HG03135 (cell line): Measurements from ENCODE around the gene CAT.
"Not testable (repeated sequence)": the region's sequence is repeated elsewhere in the genome, so short reads cannot be mapped to it uniquely, and the experiment has no call there.

ENCODE experiments used
- ATAC-seq: cut with Tn5 transposase; IDR thresholded peaks from one replicate; pipeline ENCODE4 v1.9.1; 2021; ENCODE audit warnings: mild to moderate bottlenecking, moderate library complexity; ENCODE audit not compliant: unreplicated experiment

Gene CAT

GRCh38 chr11:34424826-34425225, 13.9 kb upstream of the CAT start:
- ATAC-seq, result not testable (repeated sequence)

GRCh38 chr11:34425360-34425759, 13.4 kb upstream of the CAT start:
- no peak for ATAC-seq

- ATAC-seq, result no peak
These were observed 12.9 kb upstream of the CAT start for GRCh38 chr11:34425867-34426266.

GRCh38 chr11:34426766-34427185, 12.0 kb upstream of the CAT start:
- ATAC-seq, result no peak

- ATAC-seq, result no peak
These were observed 11.4 kb upstream of the CAT start for GRCh38 chr11:34427186-34427805.

- ATAC-seq, result no peak
These were observed 6.8 kb upstream of the CAT start for GRCh38 chr11:34431979-34432378.

GRCh38 chr11:34432822-34433221, 5.9 kb upstream of the CAT start:
- no peak for ATAC-seq

- no peak for ATAC-seq
These were observed 4.8 kb upstream of the CAT start for GRCh38 chr11:34433899-34434298.

- ATAC-seq, result no peak
These were observed 1.3 kb upstream of the CAT start for GRCh38 chr11:34437224-34438125.

- ATAC-seq, result no peak
These were observed 970 bp downstream of the CAT start for GRCh38 chr11:34439610-34440198.

- no peak for ATAC-seq
These were observed 3.1 kb downstream of the CAT start for GRCh38 chr11:34441814-34442213.

- ATAC-seq, result no peak
These were observed 4.4 kb downstream of the CAT start for GRCh38 chr11:34443136-34443535.

- ATAC-seq, result no peak
These were observed 5.7 kb downstream of the CAT start for GRCh38 chr11:34444428-34444827.

GRCh38 chr11:34445956-34446355, 7.2 kb downstream of the CAT start:
- no peak for ATAC-seq

GRCh38 chr11:34446386-34446785, 7.7 kb downstream of the CAT start:
- ATAC-seq, result no peak

GRCh38 chr11:34447044-34447443, 8.3 kb downstream of the CAT start:
- ATAC-seq, result no peak

- no peak for ATAC-seq
These were observed 9.7 kb downstream of the CAT start for GRCh38 chr11:34448223-34448994.

- ATAC-seq, result peak; percentile 63
These were observed 10.3 kb downstream of the CAT start for GRCh38 chr11:34449013-34449412.

- ATAC-seq, result no peak
These were observed 12.3 kb downstream of the CAT start for GRCh38 chr11:34451053-34451452.

GRCh38 chr11:34454308-34455032, 15.7 kb downstream of the CAT start:
- ATAC-seq, result no peak

GRCh38 chr11:34457607-34458006, 18.9 kb downstream of the CAT start:
- no peak for ATAC-seq
